ENCODE data around the gene SPEN. TPM values are rescaled to one million over a fixed set of nuclear protein-coding genes. Genes with fewer than 3 reads are reported as not detected.

SPEN gene
- total and polyA plus RNA-seq, 2 experiments from 2014 or later, result 14.9 to 43.6 TPM

DNA sequence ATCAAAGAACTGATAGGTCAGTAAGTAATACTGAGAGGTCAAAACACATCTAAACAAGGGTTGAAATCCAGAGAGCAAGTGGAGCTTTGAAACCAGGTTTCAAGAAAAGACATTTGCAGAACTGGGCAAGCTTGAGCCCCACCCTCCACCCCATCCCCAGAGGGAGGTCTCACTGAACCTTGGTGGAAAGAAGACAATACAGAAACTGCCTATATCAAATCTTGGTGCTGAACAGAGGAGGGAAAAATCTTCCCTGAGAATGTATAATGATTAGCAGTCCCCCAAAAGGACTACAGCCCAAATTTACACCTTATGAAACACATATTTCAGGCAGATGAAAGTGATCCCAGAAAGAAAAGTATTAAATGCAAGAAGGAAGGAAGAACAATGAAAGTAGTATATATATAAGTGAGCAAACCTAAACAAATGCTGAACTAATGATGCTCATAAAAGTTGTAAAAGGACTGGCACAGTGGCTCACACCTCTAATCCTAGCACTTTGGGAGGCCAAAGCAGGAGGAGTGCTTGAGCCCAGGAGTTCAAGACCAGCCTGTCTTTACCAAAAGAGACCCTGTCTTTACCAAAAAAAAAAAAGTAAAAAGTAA is 116.0 kb downstream of the SPEN start:
- TF ChIP-seq, protein P1, sequence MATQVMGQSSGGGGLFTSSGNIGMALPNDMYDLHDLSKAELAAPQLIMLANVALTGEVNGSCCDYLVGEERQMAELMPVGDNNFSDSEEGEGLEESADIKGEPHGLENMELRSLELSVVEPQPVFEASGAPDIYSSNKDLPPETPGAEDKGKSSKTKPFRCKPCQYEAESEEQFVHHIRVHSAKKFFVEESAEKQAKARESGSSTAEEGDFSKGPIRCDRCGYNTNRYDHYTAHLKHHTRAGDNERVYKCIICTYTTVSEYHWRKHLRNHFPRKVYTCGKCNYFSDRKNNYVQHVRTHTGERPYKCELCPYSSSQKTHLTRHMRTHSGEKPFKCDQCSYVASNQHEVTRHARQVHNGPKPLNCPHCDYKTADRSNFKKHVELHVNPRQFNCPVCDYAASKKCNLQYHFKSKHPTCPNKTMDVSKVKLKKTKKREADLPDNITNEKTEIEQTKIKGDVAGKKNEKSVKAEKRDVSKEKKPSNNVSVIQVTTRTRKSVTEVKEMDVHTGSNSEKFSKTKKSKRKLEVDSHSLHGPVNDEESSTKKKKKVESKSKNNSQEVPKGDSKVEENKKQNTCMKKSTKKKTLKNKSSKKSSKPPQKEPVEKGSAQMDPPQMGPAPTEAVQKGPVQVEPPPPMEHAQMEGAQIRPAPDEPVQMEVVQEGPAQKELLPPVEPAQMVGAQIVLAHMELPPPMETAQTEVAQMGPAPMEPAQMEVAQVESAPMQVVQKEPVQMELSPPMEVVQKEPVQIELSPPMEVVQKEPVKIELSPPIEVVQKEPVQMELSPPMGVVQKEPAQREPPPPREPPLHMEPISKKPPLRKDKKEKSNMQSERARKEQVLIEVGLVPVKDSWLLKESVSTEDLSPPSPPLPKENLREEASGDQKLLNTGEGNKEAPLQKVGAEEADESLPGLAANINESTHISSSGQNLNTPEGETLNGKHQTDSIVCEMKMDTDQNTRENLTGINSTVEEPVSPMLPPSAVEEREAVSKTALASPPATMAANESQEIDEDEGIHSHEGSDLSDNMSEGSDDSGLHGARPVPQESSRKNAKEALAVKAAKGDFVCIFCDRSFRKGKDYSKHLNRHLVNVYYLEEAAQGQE (IDR thresholded peaks at IDR 0.05; ENCODE audit: unreplicated experiment), result no peak
- TF ChIP-seq, protein P2, sequence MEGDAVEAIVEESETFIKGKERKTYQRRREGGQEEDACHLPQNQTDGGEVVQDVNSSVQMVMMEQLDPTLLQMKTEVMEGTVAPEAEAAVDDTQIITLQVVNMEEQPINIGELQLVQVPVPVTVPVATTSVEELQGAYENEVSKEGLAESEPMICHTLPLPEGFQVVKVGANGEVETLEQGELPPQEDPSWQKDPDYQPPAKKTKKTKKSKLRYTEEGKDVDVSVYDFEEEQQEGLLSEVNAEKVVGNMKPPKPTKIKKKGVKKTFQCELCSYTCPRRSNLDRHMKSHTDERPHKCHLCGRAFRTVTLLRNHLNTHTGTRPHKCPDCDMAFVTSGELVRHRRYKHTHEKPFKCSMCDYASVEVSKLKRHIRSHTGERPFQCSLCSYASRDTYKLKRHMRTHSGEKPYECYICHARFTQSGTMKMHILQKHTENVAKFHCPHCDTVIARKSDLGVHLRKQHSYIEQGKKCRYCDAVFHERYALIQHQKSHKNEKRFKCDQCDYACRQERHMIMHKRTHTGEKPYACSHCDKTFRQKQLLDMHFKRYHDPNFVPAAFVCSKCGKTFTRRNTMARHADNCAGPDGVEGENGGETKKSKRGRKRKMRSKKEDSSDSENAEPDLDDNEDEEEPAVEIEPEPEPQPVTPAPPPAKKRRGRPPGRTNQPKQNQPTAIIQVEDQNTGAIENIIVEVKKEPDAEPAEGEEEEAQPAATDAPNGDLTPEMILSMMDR (conservative IDR thresholded peaks at IDR 0.05; ENCODE audit: low read depth in 2 of 2), result no peak
- no peak for TF ChIP-seq POLR2AphosphoS5 (IDR thresholded peaks at IDR 0.05; ENCODE audit: low read depth)
- Mint-ChIP-seq H3K4me3 (no peak overlapping the region), H3K36me3 (ENCODE audit: low read depth) (peaks cover 8% of the 10 kb centered on the region), H3K9me3 (peaks cover 4% of the 10 kb centered on the region), H3K4me1 (peaks cover 14% of the 10 kb centered on the region), H3K27ac (no peak overlapping the region), H3K27me3 (ENCODE audit: insufficient read depth, low read depth, poor library complexity) (peaks cover 11% of the 10 kb centered on the region)
- Histone ChIP-seq H2AFZ (no peak overlapping the region), H3K4me3 (no peak overlapping the region), H3K9me2 (ENCODE audit: insufficient read depth) (no peaks in the 10 kb centered on the region), H3K4me2 (no peak overlapping the region), H3K36me3 (ENCODE audit: insufficient read depth) (no peaks in the 10 kb centered on the region), H3K27me3 (ENCODE audit: insufficient read depth) (no peaks in the 10 kb centered on the region), H3F3A (replicated peaks; ENCODE audit: low read depth) (0 out of 2 replicates have a peak, but pooled peaks cover 3% of the 10 kb centered on the region), H4K20me1 (replicated peaks; ENCODE audit: insufficient read depth) (peaks cover 23% of the 10 kb centered on the region; the same call in 1 of the 2 replicates), H3K79me2 (replicated peaks; ENCODE audit: insufficient read depth) (0 out of 2 replicates have a peak, but pooled peaks cover 3% of the 10 kb centered on the region), H3K27ac (ENCODE audit: low read depth) (no peak overlapping the region), H3K4me1 (ENCODE audit: insufficient read depth) (peaks cover 8% of the 10 kb centered on the region)
- DNase-seq (ENCODE audit: low spot score) (no peak), ATAC-seq (no peak)

DNA sequence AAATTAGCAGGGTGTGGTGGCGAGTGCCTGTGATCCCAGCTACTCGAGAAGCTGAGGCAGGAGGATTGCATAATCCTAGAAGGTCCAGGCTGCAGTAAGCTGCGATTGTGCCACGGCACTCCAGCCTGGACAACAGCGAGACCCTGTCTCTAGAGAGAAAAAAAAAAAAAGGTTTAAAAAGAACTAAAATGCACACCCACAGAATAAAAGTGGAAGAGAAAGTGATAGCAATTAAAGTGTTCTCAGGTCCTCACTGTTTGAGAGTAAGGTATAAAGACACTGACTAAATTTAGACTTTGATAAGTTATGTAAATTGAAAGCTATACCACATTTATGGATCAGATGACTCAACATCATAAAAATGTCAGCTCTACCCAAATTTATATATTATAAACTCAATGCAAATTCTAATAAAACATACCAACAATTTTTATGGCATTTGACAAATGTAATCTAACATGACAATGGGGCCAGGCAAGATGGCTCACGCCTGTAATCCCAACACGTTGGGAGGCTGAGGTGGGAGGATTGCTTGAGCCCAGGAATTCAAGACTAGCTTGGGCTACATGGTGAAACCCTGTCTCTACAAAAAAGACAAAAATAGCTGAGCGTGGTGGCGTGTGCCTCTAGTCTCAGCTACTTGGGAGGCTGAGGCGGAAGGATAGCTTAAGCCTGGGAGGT is 116.6 kb downstream of the SPEN start:
- H2AFZ ChIP-seq, result no peak overlapping the region
- no peak overlapping the region for H3K4me3 Mint-ChIP-seq
- no peaks in the 10 kb centered on the region; the same call in 1 of the 2 replicates for H3K36me3 ChIP-seq (ENCODE audit: insufficient read depth)
- no peaks in the 10 kb centered on the region for H3F3A ChIP-seq (replicated peaks; ENCODE audit: low read depth)
- H3K27ac Mint-ChIP-seq, result no peak overlapping the region
- H3K9me2 ChIP-seq (ENCODE audit: insufficient read depth), result no peaks in the 10 kb centered on the region
- no peak overlapping the region for H3K27ac ChIP-seq (ENCODE audit: low read depth)
- H3K4me1 ChIP-seq (ENCODE audit: insufficient read depth), result 0 out of 2 replicates have a peak, but pooled peaks cover 1% of the 10 kb centered on the region
- H4K20me1 ChIP-seq (replicated peaks; ENCODE audit: insufficient read depth), result peaks cover 23% of the 10 kb centered on the region; the same call in 1 of the 2 replicates
- peaks cover 5% of the 10 kb centered on the region for H3K9me3 Mint-ChIP-seq
- no peaks in the 10 kb centered on the region for H3K27me3 ChIP-seq (ENCODE audit: insufficient read depth)
- H3K79me2 ChIP-seq (replicated peaks; ENCODE audit: insufficient read depth), result 0 out of 2 replicates have a peak, but pooled peaks cover 3% of the 10 kb centered on the region
- ATAC-seq (no peak), DNase-seq (ENCODE audit: low spot score) (no peak)
- no peak overlapping the region for H3K4me2 ChIP-seq
- H3K4me1 Mint-ChIP-seq, result peaks cover 11% of the 10 kb centered on the region
- peaks cover 14% of the 10 kb centered on the region for H3K36me3 Mint-ChIP-seq (ENCODE audit: low read depth)
- peaks cover 11% of the 10 kb centered on the region for H3K27me3 Mint-ChIP-seq (ENCODE audit: insufficient read depth, low read depth, poor library complexity)
- no peak overlapping the region for H3K4me3 ChIP-seq
- TF ChIP-seq, protein P1 (IDR thresholded peaks at IDR 0.05; ENCODE audit: unreplicated experiment), result no peak
- no peak for TF ChIP-seq NANOG (IDR thresholded peaks at IDR 0.05; ENCODE audit: borderline replicate concordance)

Measured in GM23338 (cell line).